ENCODE data around the gene KANSL2.
"Not testable (repeated sequence)": the region's sequence is repeated elsewhere in the genome, so short reads cannot be mapped to it uniquely, and the experiment has no call there.

Gene KANSL2

DNA sequence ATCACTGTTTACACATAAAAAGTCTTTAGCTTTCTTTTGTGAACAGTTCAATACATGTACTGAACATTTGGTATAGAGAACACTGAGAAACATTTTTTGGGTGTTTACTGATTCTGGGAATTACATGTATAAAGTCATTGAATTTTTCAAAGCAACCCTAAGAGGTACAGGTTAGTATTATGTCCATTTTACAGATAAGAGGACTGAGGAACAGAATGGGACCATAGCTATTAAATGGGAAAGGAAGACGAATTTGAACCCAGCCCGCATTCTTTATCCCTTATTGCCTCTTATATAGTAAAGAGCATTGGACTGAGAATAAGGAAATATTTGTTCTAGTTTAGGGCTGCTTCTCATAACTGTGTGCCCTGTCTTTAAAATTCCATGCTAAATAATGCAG, 889 bp upstream of the KANSL2 start:
- DNase-seq (ENCODE audit: low spot score): no peak

DNA sequence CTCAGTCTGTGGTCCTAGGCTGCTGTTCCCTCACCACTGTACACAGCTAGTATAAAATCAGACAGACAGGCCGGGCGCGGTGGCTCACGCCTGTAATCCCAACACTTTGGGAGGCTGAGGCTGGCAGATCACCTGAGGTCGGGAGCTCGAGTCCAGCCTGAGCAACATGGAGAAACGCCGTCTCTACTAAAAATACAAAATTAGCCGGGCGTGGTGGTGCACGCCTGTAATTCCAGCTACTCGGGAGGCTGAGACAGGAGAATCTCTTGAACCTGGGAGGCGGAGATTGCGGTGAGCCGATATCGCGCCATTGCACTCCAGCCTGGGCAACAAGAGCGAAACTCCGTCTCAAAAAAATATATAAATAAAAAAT, 481 bp upstream of the KANSL2 start:
- DNase-seq (ENCODE audit: low spot score): not testable (repeated sequence)

DNA sequence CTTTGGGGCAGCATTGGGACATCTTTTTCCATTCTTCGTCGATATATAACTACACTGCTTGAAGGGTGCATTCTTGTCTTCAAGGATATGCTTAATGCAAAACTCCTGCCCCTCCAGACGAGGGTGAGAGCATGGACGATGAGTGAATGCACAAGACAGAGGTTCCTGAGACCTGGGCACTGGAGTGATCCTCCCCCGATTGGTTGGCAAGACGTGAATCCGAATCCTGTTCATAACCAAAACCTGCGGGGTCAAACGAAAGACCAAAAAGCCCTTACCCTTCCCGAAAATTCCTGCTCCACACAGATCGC, 684 bp downstream of the KANSL2 start:
- peak; percentile 11 for DNase-seq (ENCODE audit: low spot score)

DNA sequence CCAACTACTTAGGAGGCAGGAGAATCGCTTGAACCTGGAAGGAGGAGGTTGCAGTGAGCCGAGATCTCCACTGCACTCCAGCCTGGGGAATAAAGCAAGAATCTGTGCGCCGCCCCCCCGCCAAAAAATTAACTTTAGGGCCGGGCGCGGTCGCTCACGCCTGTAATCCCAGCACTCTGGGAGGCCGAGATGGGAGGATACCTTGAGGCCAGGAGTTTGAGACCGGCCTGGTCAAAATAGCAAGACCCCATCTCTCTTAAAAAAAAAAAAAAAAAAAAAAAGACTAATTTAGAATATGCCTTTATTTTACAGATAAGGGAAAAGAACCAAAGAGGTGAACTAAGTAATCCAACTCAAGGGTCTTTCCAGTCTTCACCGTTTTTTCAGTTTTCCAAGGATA, 1.2 kb downstream of the KANSL2 start:
- DNase-seq (ENCODE audit: low spot score): no peak

DNA sequence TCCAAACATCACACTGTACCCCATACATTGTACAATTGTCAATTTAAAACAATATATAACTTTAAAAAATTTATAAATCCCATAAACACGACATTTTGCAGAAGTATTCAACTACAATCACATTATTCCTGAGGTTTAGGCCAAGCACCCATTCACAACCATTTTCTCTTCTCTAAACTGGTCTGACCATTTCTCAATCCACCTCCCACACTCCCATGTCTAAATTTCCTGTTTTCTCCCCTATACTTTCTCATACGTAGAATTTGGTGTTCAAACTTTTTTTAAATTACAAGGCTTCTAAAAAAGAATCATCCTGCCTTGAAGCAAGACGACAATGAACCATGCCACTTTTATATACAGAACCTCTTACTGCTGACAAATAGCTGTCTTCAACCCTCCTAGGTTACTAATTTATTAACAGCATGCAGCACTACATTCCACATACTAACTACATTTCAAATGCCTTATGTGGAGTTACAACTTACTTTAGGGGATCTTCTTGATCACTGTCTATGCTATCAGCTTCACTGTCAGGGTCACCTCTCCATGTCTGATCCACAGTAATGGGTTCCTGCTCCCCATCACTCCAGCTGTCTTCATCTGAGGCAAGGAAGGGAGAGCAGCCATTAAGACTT, 3.4 kb downstream of the KANSL2 start:
- DNase-seq (ENCODE audit: low spot score): no peak

DNA sequence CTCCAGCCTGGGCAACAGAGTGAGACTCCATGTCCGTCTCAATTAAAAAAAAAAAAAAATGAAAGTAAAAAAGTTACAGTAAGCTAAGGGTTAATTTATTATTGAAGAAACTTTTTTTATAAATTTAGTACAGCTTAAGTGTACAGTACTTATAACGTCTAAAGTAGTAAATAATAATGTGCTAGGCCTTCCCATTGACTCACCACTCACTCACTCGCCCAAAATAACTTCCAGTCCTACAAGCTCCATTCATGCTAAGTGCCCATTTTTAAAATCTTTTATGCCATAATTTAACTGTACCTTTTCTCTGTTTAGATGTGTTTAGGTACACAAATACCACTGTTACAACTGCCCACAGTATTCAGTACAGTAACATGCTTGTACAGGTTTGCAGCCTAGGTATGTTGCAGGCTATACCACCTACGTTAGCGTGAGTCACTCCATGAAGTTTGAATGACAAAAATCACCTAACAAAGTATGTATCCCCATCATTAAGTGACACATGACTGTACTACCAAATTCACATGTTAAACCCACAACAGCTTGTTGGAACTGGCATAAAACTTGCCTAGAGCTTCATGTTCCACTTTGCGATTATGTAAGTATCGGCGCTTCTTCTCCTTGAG, 10.7 kb downstream of the KANSL2 start:
- DNase-seq (ENCODE audit: low spot score): no peak

DNA sequence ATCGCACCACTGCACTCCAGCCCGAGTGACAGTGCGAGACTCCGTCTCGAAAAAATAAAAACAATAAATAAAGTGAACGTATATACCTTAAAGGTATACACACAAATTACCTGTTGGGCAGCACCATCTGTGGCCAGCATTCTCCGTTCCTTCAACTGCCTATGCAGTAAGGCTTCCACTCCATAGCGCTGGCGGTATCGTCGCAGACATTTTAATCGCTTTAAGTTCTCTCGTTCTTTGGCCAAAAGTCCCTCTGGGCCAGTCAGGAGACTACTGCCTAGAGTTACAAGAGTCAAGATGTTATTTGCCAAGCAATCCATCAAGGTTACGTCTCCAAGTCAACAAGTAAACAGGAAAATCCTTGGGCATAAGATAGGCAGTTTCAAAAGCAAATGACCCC, 13.0 kb downstream of the KANSL2 start:
- no peak for DNase-seq (ENCODE audit: low spot score)

DNA sequence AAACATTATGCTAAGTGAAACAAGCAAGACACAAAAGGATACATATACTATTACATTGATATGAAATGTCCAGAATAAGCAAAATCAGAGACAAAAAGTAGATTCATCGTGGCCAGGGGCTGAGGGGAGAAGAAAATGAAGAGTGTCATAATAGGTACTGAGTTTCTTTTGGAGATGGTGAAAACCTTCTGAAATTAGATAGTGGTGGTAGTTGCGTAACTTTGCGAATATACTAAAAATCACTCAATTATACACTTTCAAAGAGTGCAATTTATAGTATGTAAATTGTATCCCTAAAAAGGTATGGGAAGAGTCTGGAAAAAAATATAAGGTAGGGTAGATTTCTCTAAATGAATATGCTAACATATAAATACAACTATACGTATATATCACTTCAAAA, 22.2 kb downstream of the KANSL2 start:
- DNase-seq (ENCODE audit: low spot score): no peak

DNA sequence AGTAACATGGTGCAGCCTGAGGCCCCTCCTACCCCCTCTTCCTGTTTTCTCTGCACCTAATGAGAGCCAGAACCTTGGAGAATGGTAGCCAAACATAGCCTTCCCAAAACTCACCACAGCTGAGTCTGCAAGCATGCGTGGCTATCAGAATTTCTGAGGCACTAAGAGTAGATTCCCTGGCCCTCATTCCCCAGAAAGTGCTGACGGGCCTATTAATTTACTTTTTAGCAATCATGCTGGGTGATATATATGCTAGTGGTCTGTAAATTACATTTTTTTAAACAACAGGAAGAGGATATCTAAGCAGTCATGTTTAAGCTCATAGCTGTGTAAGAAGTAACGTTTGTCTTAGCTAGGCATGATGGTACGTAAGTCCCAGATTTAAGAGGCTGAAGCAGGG, 30.4 kb downstream of the KANSL2 start:
- DNase-seq (ENCODE audit: low spot score): no peak

DNA sequence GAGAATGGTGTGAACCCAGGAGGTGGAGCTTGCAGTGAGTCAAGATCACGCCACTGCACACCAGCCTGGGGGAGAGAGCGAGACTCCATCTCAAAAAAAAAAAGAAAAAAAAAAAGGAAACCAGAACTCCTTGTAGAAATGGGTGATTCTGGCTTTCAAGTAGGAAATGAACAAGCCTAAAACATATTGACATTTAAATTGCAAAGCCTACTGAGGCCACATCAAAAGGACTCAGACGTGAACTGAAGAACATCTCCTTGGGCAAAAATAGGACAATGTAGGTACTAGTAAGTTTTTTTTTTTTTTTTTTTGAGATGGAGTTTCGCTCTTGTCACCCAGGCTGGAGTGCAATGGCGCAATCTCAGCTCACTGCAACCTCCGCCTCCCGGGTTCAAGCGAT, 36.7 kb downstream of the KANSL2 start:
- not testable (repeated sequence) for DNase-seq (ENCODE audit: low spot score)

DNA sequence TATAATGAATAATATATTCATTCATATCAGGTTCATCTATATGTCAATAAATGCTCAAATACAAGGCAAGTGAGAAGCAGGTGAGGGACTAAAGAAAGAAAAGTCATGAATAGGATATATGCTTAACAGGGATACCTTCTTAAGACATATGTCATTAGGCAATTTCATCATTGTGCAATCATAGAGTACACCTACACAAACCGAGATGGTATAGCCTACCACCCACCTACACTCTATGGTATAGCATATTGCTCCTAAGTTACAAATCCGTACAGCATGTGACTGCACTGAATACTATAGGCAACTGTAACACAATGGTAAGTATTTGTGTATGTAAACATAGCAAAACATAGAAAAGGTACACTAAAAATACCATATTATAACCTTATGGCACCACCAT, 39.0 kb downstream of the KANSL2 start:
- DNase-seq (ENCODE audit: low spot score): no peak

DNA sequence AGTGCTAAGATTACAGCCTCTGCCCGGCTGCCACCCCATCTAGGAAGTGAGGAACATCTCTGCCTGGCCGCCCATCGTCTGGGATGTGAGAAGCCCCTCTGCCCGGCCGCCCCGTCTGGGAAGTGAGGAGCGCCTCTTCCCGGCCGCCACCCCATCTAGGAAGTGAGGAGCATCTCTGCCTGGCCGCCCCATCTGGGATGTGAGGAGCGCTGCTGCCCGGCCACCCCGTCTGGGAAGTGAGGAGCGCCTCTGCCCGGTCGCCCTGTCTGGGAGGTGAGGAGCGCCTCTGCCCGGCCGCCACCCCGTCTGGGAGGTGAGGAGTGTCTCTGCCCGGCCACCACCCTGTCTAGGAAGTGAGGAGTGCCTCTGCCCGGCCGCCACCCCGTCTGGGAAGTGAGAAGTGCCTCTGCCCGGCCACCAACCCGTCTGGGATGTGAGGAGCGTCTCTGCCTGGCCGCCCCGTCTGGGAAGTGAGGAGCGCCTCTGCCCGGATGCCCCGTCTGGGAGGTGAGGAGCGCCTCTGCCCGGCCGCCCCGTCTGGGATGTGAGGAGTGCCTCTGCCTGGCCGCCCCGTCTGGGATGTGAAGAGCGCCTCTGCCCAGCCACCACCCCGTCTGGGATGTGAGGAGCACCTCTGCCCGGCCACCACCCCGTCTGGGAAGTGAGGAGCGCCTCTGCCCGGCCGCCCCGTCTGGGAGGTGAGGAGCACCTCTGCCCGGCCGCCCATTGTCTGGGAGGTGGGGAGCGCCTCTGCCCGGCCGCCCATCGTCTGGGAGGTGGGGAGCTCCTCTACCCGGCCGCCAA, 40.1 kb downstream of the KANSL2 start:
- DNase-seq (ENCODE audit: low spot score): not testable (repeated sequence)

DNA sequence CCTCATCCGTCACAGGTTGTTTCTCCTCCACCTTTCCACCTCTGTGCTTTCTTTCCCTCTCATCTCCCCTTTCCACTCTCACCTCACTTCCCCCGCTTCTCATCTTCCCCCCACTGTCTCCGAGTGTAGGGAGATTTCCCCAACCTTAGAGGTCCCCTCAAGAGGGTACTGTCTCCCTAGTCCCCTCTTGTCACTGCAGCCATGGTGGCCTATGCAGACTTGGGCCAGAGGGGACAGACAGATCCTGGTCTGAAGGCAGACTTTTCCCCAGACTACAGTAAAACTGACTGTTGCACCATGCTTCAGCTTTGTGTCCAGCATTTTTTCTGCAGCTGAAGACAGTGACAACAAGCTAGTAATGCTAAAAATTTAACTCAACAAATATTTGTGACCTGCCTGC, 41.2 kb downstream of the KANSL2 start:
- no peak for DNase-seq (ENCODE audit: low spot score)

DNA sequence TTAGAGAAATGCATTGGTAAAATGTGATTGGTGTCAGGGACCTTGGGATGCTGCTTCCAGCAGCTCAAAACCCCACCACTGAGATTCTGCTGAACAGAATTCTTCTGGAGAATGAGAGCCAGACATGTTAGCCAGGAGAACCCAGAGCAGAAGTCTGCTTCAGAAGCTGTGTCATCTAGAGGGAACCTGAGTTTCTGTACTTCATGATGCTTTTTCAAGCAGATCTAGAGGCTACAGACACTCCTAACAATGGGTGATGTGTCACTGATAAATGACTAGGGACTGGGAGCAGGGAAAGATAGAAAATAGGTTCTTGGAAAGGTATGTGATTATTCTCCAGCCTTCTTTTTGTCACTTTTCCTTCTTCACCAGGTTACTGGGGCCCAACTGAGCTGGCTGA, 41.6 kb downstream of the KANSL2 start:
- DNase-seq (ENCODE audit: low spot score): no peak

DNA sequence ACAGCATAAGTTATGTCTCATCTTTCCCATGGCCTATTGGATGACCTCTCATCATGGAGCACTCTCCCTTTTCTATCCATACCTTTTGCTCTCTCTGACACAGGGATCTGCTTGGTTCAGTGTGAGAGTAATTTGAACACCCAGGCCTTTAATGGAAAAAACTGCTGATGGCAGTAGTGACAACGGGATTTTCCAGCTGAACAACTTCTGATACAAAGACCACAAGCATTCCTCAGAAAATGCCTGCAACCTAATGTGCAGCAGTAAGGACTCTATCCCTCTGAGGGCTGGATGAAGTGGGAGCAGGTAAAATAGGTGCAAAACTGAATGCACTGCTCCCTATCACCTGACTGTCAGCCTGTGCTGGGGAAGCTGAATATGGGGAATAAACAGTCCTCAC, 51.0 kb downstream of the KANSL2 start:
- no peak for DNase-seq (ENCODE audit: low spot score)

DNA sequence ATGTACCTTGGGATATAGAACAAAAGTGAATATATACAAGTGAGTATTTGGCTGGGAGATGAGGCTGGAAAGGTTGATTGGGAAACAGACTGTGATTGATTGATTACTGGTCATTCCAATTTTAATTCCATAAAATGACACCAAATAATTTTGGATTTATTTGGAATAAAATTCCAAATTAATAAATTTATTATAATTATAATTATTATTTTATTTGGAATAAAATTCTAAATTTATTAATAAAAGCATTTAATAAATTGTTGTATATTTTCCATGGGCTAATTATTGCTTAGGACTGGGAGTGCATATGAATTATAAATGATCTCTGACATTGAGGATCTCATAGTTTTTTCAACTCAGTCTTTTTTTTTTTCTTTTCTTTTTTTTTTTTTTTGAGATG, 51.7 kb downstream of the KANSL2 start:
- no peak for DNase-seq (ENCODE audit: low spot score)

DNA sequence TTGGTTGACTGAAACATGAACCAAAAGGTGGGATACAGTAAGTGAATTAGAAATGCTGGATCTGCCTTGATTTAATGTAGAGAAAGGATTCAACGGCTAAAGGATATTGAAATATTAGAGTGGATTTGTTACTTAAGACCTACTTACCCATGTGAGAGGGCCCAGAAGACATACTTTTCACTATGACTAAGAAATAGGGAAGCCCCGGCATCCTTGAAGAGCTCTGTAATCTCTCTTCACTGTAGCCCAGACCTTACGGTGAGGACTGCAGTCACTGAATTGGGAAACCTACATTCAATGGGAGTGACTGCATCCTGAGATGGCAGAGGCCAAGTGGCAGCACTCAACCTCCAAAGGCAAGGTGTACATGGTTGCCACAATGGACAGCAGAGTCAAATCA, 52.5 kb downstream of the KANSL2 start:
- no peak for DNase-seq (ENCODE audit: low spot score)

DNA sequence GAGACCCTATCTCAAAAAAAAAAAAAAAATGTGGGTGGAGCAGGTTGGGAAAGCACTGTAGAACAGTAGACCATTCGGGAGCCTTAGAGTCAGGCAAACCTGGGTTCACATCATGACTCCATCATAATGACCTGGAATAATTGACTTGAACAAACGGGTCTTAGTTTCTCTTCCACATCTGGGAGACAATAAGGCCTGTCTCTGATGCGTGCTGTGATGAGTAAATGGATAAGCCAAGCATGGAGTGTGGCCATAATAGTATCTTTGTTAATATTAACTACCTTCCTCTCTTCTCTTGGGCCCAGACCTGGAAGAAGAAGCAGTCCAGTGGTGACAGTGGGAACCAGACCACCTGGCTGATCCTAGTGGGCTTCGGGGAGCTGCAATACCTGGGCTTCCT, 54.5 kb downstream of the KANSL2 start:
- DNase-seq (ENCODE audit: low spot score): no peak

DNA sequence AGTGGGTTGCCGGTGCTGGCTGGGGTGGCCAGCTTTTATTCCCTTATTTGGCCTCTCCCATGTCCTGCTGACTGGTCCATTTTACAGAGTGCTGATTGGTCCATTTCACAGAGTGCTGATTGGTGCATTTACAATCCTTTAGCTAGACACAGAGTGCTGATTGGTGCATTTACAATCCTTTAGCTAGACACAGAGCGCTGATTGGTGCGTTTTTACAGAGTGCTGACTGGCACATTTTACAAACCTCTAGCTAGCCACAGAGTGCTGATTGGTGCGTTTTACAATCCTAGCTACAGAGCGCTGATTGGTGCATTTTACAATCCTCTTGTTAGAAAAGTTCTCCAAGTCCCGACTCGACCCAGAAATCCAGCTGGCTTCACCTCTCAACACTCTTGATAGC, 59.0 kb downstream of the KANSL2 start:
- DNase-seq (ENCODE audit: low spot score): not testable (repeated sequence)

DNA sequence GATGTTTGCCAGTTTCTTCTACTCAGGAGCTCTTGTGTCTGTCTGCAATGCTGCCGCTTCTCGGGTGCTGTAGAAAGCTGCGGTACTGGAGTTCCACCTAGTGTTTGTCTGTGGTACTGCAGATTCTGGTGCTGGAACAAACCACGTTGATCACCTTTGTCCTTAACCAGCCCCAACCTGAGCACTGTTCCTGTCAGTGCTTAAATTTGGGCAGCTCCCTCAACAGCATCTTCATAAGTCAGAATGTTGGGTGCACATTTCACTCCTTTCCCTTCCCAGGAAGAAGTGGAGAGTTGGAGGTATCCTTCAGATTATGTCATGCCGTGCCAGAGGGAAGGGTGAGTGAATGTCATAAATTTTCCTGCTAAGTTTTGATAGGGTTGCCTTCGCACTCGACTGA, 63.5 kb downstream of the KANSL2 start:
- DNase-seq (ENCODE audit: low spot score): peak; percentile 68

DNA sequence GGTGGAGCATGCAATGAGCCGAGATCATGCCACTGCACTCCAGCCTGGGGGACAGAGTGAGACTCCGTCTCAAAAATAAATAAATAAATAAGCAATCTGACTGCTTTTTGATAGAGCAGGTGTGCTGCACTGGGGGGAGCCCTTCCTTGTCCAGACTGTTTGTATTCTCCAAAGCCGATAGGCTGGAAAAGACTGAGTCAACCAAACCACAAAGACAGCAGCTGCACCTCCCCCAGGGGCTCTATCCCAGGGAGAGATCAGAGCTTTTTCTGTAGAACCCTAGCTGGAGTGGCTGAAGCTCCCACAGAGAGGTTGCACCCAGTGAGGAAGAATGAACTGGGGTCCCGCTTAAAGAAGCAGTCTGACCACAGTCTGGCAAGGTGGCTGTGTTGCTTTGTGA, 66.4 kb downstream of the KANSL2 start:
- no peak for DNase-seq (ENCODE audit: low spot score)

DNA sequence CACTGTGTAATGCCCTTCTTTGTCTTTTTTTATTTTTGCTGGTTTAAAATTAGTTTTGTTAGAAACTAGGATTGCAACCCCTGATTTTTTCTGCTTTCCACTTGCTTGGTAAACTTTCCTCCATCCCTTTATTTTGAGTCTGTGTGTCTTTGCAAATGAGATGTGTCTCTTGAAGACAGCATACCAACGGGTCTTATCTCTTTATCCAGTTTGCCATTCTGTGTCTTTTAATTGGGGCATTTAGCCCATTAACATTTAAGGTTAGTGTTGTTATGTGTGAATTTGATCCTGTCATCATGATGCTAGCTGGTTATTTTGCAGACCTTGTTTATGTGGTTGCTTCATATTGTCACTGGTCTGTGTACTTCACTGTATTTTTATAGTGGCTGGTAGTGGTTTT, 68.7 kb downstream of the KANSL2 start:
- no peak for DNase-seq (ENCODE audit: low spot score)

All from globus pallidus (tissue), 1 donor.